OCI-LY3 (cell line): ENCODE data around the gene SLC22A12.

Experiments
- H2AFZ ChIP-seq: fragments of 200-600, 300-600 bp; shearing (Covaris generic); 2 replicates; pipeline ENCODE4 v1.6.0; 2014; ENCODE audit warnings: antibody characterized with exemption, low read depth, low read length
- H3K27ac ChIP-seq: fragments of 200-600, 300-600 bp; sonication (generic); 2 replicates; pipeline ENCODE4 v1.5.1; 2014; ENCODE audit warnings: mild to moderate bottlenecking, low read length, moderate library complexity, mixed read lengths
- H3K27me3 ChIP-seq: fragments of 200-600, 300-600 bp; sonication (generic); 2 replicates; pipeline ENCODE4 v1.6.1; 2014; ENCODE audit warnings: low read depth, low read length, mixed read lengths
- H3K36me3 ChIP-seq: fragments of 200-600, 300-600 bp; sonication (generic); replicated peaks from 2 replicates; pipeline ENCODE3; 2014; ENCODE audit warnings: low read depth, low read length, mixed read lengths
- H3K4me1 ChIP-seq: fragments of 300-600, 200-600 bp; sonication (generic); 2 replicates; pipeline ENCODE4 v1.6.1; 2014; ENCODE audit warnings: low read length, mixed read lengths
- H3K4me2 ChIP-seq: fragments of 200-600, 300-600 bp; sonication (generic); 2 replicates; pipeline ENCODE4 v1.6.1; 2014; ENCODE audit warnings: low read length, mixed read lengths
- H3K4me3 ChIP-seq: fragments of 300-600, 200-600 bp; sonication (generic); 2 replicates; pipeline ENCODE4 v1.5.1; 2014; ENCODE audit warnings: antibody characterized with exemption, mild to moderate bottlenecking, low read length, moderate library complexity
- H3K79me2 ChIP-seq: fragments of 300-600, 200-600 bp; shearing (Covaris generic); 2 replicates; pipeline ENCODE4 v1.6.1; 2014; ENCODE audit warnings: mild to moderate bottlenecking, low read length, mixed read lengths
- H3K9ac ChIP-seq: fragments of 300-600, 200-600 bp; shearing (Covaris generic); 2 replicates; pipeline ENCODE4 v1.6.0; 2014; ENCODE audit warnings: mild to moderate bottlenecking, low read length, moderate library complexity
- H3K9me3 ChIP-seq: fragments of 200-600, 300-600 bp; shearing (Covaris generic); 2 replicates; pipeline ENCODE4 v1.6.1; 2014; ENCODE audit warnings: low read length, mixed read lengths; ENCODE audit not compliant: insufficient read depth
- H4K20me1 ChIP-seq: fragments of 200-600, 300-600 bp; sonication (generic); 2 replicates; pipeline ENCODE4 v1.6.1; 2016; ENCODE audit warnings: low read length, mixed read lengths; ENCODE audit not compliant: insufficient read depth
- EZH2phosphoT487 ChIP-seq: fragments of 200-600 bp; shearing (Covaris generic); IDR thresholded peaks from 2 replicates; pipeline ENCODE4 v1.6.1; 2018; ENCODE audit warnings: antibody characterized with exemption, mixed run types, low read depth
- TF ChIP-seq, protein P1 (sequence below): fragments of 200-600, 300-600 bp; sonication (generic); IDR thresholded peaks from 2 replicates; pipeline ENCODE4 v1.5.1; 2014; ENCODE audit warnings: antibody characterized with exemption, low read length, low read depth

Gene SLC22A12

DNA sequence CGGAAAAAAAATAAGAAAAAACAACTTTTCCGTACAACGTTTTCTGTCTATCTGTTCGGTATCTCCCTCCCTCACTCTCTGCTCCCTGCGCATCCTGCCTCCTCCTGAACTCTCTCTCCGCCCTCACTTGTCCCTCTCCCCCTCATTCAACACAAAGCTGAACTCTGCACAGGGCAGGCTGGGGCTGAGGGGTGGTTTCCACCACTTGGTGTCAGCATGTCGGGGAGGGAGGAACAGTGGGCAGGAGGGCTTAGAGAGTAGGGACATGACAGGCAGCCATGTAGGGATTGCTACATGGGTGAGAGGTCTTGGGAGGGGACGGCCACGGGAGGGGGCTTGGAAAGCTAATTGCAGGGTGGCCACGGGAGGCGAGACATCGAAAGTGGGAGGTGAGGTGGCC is 17.6 kb downstream of the SLC22A12 start:
- peaks cover 25% of the 10 kb centered on the region for H3K27me3 ChIP-seq
- no peak overlapping the region for H3K9ac ChIP-seq
- no peaks in the 10 kb centered on the region for H3K9me3 ChIP-seq
- no peak overlapping the region for H3K4me2 ChIP-seq
- no peak overlapping the region for H3K27ac ChIP-seq
- H3K4me1 ChIP-seq = no peaks in the 10 kb centered on the region
- H3K36me3 ChIP-seq = no peaks in the 10 kb centered on the region
- H3K4me3 ChIP-seq = no peak overlapping the region
- no peaks in the 10 kb centered on the region for H3K79me2 ChIP-seq
- H2AFZ ChIP-seq = no peak overlapping the region
- TF ChIP-seq, protein P1, sequence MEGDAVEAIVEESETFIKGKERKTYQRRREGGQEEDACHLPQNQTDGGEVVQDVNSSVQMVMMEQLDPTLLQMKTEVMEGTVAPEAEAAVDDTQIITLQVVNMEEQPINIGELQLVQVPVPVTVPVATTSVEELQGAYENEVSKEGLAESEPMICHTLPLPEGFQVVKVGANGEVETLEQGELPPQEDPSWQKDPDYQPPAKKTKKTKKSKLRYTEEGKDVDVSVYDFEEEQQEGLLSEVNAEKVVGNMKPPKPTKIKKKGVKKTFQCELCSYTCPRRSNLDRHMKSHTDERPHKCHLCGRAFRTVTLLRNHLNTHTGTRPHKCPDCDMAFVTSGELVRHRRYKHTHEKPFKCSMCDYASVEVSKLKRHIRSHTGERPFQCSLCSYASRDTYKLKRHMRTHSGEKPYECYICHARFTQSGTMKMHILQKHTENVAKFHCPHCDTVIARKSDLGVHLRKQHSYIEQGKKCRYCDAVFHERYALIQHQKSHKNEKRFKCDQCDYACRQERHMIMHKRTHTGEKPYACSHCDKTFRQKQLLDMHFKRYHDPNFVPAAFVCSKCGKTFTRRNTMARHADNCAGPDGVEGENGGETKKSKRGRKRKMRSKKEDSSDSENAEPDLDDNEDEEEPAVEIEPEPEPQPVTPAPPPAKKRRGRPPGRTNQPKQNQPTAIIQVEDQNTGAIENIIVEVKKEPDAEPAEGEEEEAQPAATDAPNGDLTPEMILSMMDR = no peak
- no peak for TF ChIP-seq EZH2phosphoT487
- H4K20me1 ChIP-seq = no peaks in the 10 kb centered on the region

DNA sequence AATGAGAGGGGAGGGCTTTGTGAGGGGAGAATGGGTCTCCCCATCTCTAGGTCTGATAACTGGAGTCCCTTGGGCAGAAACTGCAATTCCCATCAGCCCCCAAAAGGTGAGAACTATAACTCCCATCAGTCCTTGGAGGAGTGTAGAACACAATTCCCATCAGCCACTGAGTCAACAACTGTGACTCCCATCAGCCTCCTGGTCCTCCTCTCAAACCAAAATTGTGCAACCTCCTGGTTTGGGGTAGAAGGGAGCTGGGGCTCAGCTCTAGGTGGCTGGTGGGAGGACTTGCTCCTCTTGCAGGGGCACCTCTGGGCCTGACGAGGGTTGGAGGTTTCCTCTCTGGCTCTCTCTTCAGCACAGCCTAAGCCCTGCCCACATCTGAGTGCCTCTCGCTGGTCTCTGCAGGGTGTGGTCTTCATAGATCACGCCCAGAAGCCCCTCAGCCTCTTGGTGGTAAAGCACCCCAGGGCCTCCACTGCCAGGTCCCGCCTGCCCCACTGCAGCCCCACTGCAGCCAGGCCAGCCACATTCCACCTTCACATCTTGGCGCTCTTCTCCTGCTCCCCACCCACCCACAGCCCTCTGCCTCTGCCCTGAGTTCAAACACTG is 18.5 kb downstream of the SLC22A12 start:
- H3K9me3 ChIP-seq = no peaks in the 10 kb centered on the region
- H3K4me1 ChIP-seq = no peaks in the 10 kb centered on the region
- H4K20me1 ChIP-seq = no peaks in the 10 kb centered on the region
- no peak overlapping the region for H3K27ac ChIP-seq
- no peak overlapping the region for H3K9ac ChIP-seq
- no peak overlapping the region for H3K4me2 ChIP-seq
- H3K27me3 ChIP-seq = peaks cover 16% of the 10 kb centered on the region
- H3K79me2 ChIP-seq = no peaks in the 10 kb centered on the region
- no peak overlapping the region for H3K4me3 ChIP-seq
- H3K36me3 ChIP-seq = no peaks in the 10 kb centered on the region
- TF ChIP-seq, protein P1 = no peak
- no peak for TF ChIP-seq EZH2phosphoT487
- no peak overlapping the region for H2AFZ ChIP-seq

DNA sequence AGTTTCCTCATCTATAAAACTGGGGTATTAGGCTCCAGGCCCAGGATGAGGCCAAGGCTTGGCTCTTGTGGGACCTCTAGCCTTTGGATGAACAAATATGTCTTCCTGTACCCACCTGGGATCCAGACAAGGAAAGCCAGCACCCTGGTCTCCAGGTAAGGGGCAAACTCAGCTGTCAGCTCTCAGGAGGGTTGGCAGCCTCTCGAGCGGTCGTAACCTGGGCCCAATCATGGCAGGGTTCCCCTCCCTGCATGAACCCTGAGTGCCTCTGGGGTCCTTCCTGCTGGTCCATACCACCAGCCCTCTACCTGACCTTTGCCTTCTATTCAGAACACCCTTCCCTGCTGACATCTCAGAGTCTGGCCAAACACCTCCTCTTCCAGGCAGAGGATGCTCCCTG is 19.6 kb downstream of the SLC22A12 start:
- H3K36me3 ChIP-seq = no peaks in the 10 kb centered on the region
- no peak overlapping the region for H3K27ac ChIP-seq
- no peaks in the 10 kb centered on the region for H3K79me2 ChIP-seq
- 0 out of 2 replicates have a peak, but pooled peaks cover 5% of the 10 kb centered on the region for H3K27me3 ChIP-seq
- TF ChIP-seq, protein P1 = no peak
- no peak for TF ChIP-seq EZH2phosphoT487
- no peaks in the 10 kb centered on the region for H3K9me3 ChIP-seq
- H4K20me1 ChIP-seq = 0 out of 2 replicates have a peak, but pooled peaks cover 3% of the 10 kb centered on the region
- H3K4me1 ChIP-seq = no peaks in the 10 kb centered on the region
- no peak overlapping the region for H3K4me2 ChIP-seq
- no peak overlapping the region for H3K4me3 ChIP-seq
- H3K9ac ChIP-seq = no peak overlapping the region
- no peak overlapping the region for H2AFZ ChIP-seq

DNA sequence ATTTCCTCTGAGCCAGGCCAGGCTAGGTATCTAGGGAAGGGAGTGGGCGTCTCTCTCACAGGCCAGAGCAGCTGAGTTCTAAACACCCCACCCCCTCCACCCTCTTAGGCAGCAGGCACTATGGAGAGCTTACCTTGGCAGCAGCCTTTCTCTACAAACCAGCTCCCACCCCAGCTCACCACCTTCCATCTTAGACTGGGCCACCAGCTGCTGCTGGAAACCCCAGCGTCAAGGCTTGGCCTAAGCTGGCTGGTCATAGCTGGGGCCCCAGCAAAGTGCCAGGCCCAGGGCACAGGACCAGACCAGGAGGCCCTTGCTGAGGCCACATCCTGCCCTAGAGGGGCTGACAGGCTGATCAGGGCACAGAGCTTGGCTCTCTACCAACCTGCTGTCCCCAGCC is 20.2 kb downstream of the SLC22A12 start:
- no peak overlapping the region for H3K4me2 ChIP-seq
- H2AFZ ChIP-seq = no peak overlapping the region
- H3K4me3 ChIP-seq = no peak overlapping the region
- no peak overlapping the region for H3K27ac ChIP-seq
- no peaks in the 10 kb centered on the region for H3K79me2 ChIP-seq
- no peaks in the 10 kb centered on the region for H3K36me3 ChIP-seq
- H4K20me1 ChIP-seq = 0 out of 2 replicates have a peak, but pooled peaks cover 3% of the 10 kb centered on the region
- no peaks in the 10 kb centered on the region for H3K4me1 ChIP-seq
- no peak overlapping the region for H3K9ac ChIP-seq
- H3K9me3 ChIP-seq = no peaks in the 10 kb centered on the region
- no peaks in the 10 kb centered on the region for H3K27me3 ChIP-seq
- TF ChIP-seq, protein P1 = no peak
- no peak for TF ChIP-seq EZH2phosphoT487
